ENCODE results near the gene RETSAT. TPM values are rescaled to one million over a fixed set of nuclear protein-coding genes. Genes with fewer than 3 reads are reported as not detected.
A peak's percentile ranks its signal among the peaks of the same experiment; 100 is the strongest.

The RETSAT gene
- total and polyA plus RNA-seq, 2 of the 4 experiments (the other 2 are of a cell fraction) = 25.6 to 32.3 TPM

DNA sequence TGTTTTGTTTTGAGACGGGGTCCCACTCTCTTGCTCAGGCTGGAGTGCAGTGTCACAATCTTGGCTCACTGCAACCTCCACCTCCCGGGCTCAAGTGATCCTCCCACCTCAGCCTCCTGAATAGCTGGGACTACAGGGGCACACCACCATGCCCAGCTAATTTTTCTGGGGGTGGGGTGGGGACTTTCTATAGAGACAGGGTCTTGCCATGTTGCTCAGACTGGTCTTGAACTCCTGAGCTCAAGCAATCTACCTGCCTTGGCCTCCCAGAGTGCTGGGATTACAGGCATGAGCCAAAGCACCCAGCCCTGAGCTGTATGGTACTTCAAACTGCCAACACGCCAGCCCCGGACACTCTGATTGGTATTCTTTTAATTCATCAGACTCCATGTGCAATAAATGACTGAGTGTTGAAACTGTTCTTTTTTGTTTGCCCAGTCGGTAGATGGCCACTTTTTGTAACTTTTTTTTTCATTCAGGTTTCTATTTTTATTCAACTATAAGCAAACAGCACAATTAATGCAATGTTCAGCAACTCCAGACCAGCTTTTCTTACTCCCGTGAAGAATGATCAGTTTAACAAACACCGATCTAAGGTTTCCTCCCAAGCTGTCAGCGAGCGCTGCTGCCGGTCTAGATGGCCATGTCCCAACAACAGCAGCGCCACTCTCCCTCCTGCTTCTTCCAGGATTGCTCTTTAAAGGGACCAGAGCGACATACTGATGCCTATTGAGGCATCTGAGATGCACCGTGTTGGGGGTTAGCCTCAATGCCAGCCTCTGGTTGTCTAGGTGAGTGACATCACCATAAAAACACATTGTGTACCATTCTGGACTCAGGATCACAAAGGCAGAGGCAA is 14.1 kb downstream of the RETSAT start:
- Histone ChIP-seq H3K9ac (ENCODE audit: low read depth, low read length) (no peak overlapping the region), H3K27me3 (ENCODE audit: control insufficient read depth, insufficient read depth, low read length) (peaks cover 6% of the 10 kb centered on the region), H2BK20ac (ENCODE audit: low read depth, low read length) (no peak overlapping the region), H4K5ac (ENCODE audit: low read depth, low read length) (no peak overlapping the region), H2BK5ac (ENCODE audit: low read depth, low read length, poor library complexity, severe bottlenecking) (no peak overlapping the region), H3K79me1 (ENCODE audit: low read depth in 1 of 2, low read length in 2 of 2) (no peaks in the 10 kb centered on the region), H2AK9ac (replicated peaks; ENCODE audit: low read depth, low read length, poor library complexity) (no peak overlapping the region), H3K4me3 (ENCODE audit: insufficient read depth, low read depth, low read length) (no peak overlapping the region), H3K9me1 (ENCODE audit: insufficient read depth, low read length) (no peaks in the 10 kb centered on the region; the same call in 1 of the 2 replicates), H3K18ac (ENCODE audit: low read depth, low read length) (no peak overlapping the region), H3K4me1 (ENCODE audit: control insufficient read depth, insufficient read depth, low read length) (no peaks in the 10 kb centered on the region), H2AFZ (replicated peaks; ENCODE audit: low read length, poor library complexity) (no peak overlapping the region), H4K20me1 (ENCODE audit: insufficient read depth, low read length) (no peaks in the 10 kb centered on the region), H3K36me3 (ENCODE audit: control insufficient read depth, insufficient read depth, low read length) (peaks cover 14% of the 10 kb centered on the region), H3K23ac (ENCODE audit: low read depth, low read length) (no peak overlapping the region; the same call in 1 of the 2 replicates), H3K56ac (ENCODE audit: extremely low read depth, insufficient read depth, low read length) (no peak overlapping the region), H3K4me2 (ENCODE audit: low read depth, low read length) (peak overlapping the region; percentile 8; the same call in 1 of the 2 replicates), H3K9me3 (ENCODE audit: control insufficient read depth, insufficient read depth, low read length) (no peaks in the 10 kb centered on the region), H3K4ac (ENCODE audit: low read depth, low read length) (no peak overlapping the region), H4K91ac (ENCODE audit: insufficient read depth, low read depth, low read length) (no peak overlapping the region), H4K8ac (ENCODE audit: low read depth in 2 of 2, low read length in 2 of 2) (no peak overlapping the region), H3K14ac (replicated peaks; ENCODE audit: low read depth, low read length) (no peak overlapping the region), H2BK15ac (ENCODE audit: low read depth, low read length) (no peak overlapping the region), H2AK5ac (ENCODE audit: low read depth, low read length) (peak overlapping the region; percentile 5; the same call in 1 of the 2 replicates), H3K27ac (ENCODE audit: insufficient read depth, low read length) (no peak overlapping the region), H2BK120ac (ENCODE audit: low read depth, low read length) (no peak overlapping the region)
- ChIA-PET POLR2A (ENCODE audit: unreplicated experiment) (no interaction called here), CTCF (no interaction called here)
- no peak for TF ChIP-seq CEBPB (IDR thresholded peaks at IDR 0.05; ENCODE audit: low read depth, low read length)
- TF ChIP-seq FOS (IDR thresholded peaks at IDR 0.05; ENCODE audit: low read depth, low read length) = no peak
- TF ChIP-seq NFE2L2 (IDR thresholded peaks at IDR 0.05; ENCODE audit: low read depth, low read length) = no peak
- TF ChIP-seq CHD1 (IDR thresholded peaks at IDR 0.05; ENCODE audit: low read depth, low read length) = no peak
- TF ChIP-seq MAFK (IDR thresholded peaks at IDR 0.05; ENCODE audit: low read depth, low read length) = no peak
- no peak for TF ChIP-seq SMC3 (IDR thresholded peaks at IDR 0.05; ENCODE audit: low read depth, low read length)
- no peak for DNase-seq
- dilution Hi-C loops (cut with HindIII; ENCODE audit: low sequenced_read_pairs, unreplicated experiment) (no loop called here), in situ Hi-C loops (cut with MboI; ENCODE audit: low sequenced_read_pairs) (no loop called here), intact Hi-C loops (cut with micrococcal nuclease) (no loop called here)
- no TSS peak for BruUV-seq (replicated peaks)
- ATAC-seq (ENCODE audit: low read depth) = peak; percentile 56
- 20% methylated on average over 1 of the region's 13 CpGs; no CpG with 5 or more reads in 1 of the 2 experiments for WGBS, 2 experiments (ENCODE audit: extremely low coverage in 2 of 2, insufficient read length in 1 of 2)

Data from IMR-90 (cell line).